Endodermal cell (in vitro differentiated cells): Measurements from ENCODE around the gene NFKBIE. TPM values are rescaled to one million over a fixed set of nuclear protein-coding genes. Genes with fewer than 3 reads are reported as not detected.

ENCODE experiments used
- DNase-seq: peaks from one replicate; pipeline ENCODE4 v3.0.0-alpha.2; 2017
- H3K27ac ChIP-seq: 2 replicates; pipeline ENCODE4 v1.5.1; 2013; ENCODE audit warnings: mild to moderate bottlenecking, low read depth, low read length, moderate library complexity
- H3K27me3 ChIP-seq: 2 replicates; pipeline ENCODE4 v1.6.1; 2013; ENCODE audit warnings: mild to moderate bottlenecking, low read length, moderate library complexity; ENCODE audit not compliant: insufficient read depth, control insufficient read depth, poor library complexity, severe bottlenecking
- H3K36me3 ChIP-seq: 2 replicates; pipeline ENCODE4 v1.7.0; 2013; ENCODE audit warnings: mild to moderate bottlenecking, low read length, moderate library complexity; ENCODE audit not compliant: control insufficient read depth, insufficient read depth
- H3K4me1 ChIP-seq: one replicate; pipeline ENCODE4 v1.7.0; 2013; ENCODE audit warnings: low read length; ENCODE audit not compliant: control insufficient read depth, insufficient read depth
- H3K4me3 ChIP-seq: 2 replicates; pipeline ENCODE4 v1.5.1; 2013; ENCODE audit warnings: mild to moderate bottlenecking, low read length, moderate library complexity
- H3K9ac ChIP-seq: 2 replicates; pipeline ENCODE4 v1.6.1; 2013; ENCODE audit warnings: mild to moderate bottlenecking, low read length, moderate library complexity; ENCODE audit not compliant: poor library complexity, severe bottlenecking; ENCODE audit errors: extremely low read depth
- H3K9me3 ChIP-seq: 2 replicates; pipeline ENCODE4 v1.6.1; 2013; ENCODE audit warnings: mild to moderate bottlenecking, low read length, moderate library complexity; ENCODE audit not compliant: control insufficient read depth
- H3K27ac Mint-ChIP-seq: 2 replicates; pipeline ENCODE4 v1.8.0; 2020; ENCODE audit warnings: mixed read lengths
- H3K27me3 Mint-ChIP-seq: 2 replicates; pipeline ENCODE4 v1.8.0; 2021; ENCODE audit warnings: mild to moderate bottlenecking, mixed read lengths; ENCODE audit not compliant: insufficient read depth
- H3K36me3 Mint-ChIP-seq: 2 replicates; pipeline ENCODE4 v1.8.0; 2020; ENCODE audit warnings: low read depth, mixed read lengths
- H3K4me1 Mint-ChIP-seq: 2 replicates; pipeline ENCODE4 v1.8.0; 2020; ENCODE audit warnings: mixed read lengths
- H3K4me3 Mint-ChIP-seq: 2 replicates; pipeline ENCODE4 v1.8.0; 2020; ENCODE audit warnings: mild to moderate bottlenecking, moderate library complexity, mixed read lengths
- H3K9me3 Mint-ChIP-seq: 2 replicates; pipeline ENCODE4 v1.8.0; 2020; ENCODE audit warnings: mild to moderate bottlenecking, mixed read lengths
- CTCF ChIP-seq: fragments of 200-600 bp; sonication (generic); conservative IDR thresholded peaks from 2 replicates; pipeline ENCODE4 v1.5.0; 2021; ENCODE audit warnings: antibody characterized with exemption, mild to moderate bottlenecking
- WGBS, 2 experiments: methylation state at CpG; one replicate each; pipeline versions ENCODE4 v1.1.5 to v1.1.7; 2013; ENCODE audit warnings: missing lambda C conversion rate in 2 of 2, mixed read lengths in 1 of 2; ENCODE audit not compliant: insufficient coverage in 1 of 2, insufficient read length in 1 of 2; 5-methylcytosine and 5-hydroxymethylcytosine counted together
- total RNA-seq, 2 donors: library from RNA; stranded (reverse); fragmentation: NEBNext Ultra II Directional in 1 of 2; extraction: Animal tissue kit (Norgen Biotek cat#: 25700) in 1 of 2; gene quantifications; 2 replicates in 1 of 2; 3 replicates in 1 of 2; pipeline ENCODE4 v1.2.1, GENCODE V29; 2021

Gene NFKBIE
- total RNA-seq, 2 donors from 2014 or later, result 8.3 to 11.0 TPM

- H3K9me3 ChIP-seq, result no peaks in the 10 kb centered on the region
- H3K27me3 Mint-ChIP-seq, result peaks cover 5% of the 10 kb centered on the region
- H3K4me1 Mint-ChIP-seq, result peaks cover 11% of the 10 kb centered on the region
- H3K9me3 Mint-ChIP-seq, result no peaks in the 10 kb centered on the region
- no peak overlapping the region for H3K4me3 Mint-ChIP-seq
- H3K27ac ChIP-seq, result no peak overlapping the region
- no peak overlapping the region for H3K9ac ChIP-seq
- DNase-seq, result peak; percentile 21
- no peak overlapping the region for H3K27ac Mint-ChIP-seq
- H3K36me3 ChIP-seq, result peaks cover 69% of the 10 kb centered on the region
- 93% methylated on average over 5 to 6 of the region's 6 CpGs for WGBS, 2 experiments
- H3K4me1 ChIP-seq, result peaks cover 10% of the 10 kb centered on the region
- H3K36me3 Mint-ChIP-seq, result peaks cover 74% of the 10 kb centered on the region
- TF ChIP-seq CTCF, result no peak
- no peaks in the 10 kb centered on the region for H3K27me3 ChIP-seq
- no peak overlapping the region for H3K4me3 ChIP-seq
These were observed 38.5 kb upstream of the NFKBIE start for GRCh38 chr6:44303842-44304241.

- Mint-ChIP-seq H3K27me3 (peaks cover 13% of the 10 kb centered on the region), H3K4me1 (peaks cover 12% of the 10 kb centered on the region), H3K4me3 (no peak overlapping the region), H3K27ac (no peak overlapping the region), H3K36me3 (peaks cover 69% of the 10 kb centered on the region), H3K9me3 (no peaks in the 10 kb centered on the region)
- Histone ChIP-seq H3K9ac (no peak overlapping the region), H3K9me3 (no peaks in the 10 kb centered on the region), H3K4me3 (no peak overlapping the region), H3K36me3 (peaks cover 69% of the 10 kb centered on the region), H3K4me1 (peaks cover 10% of the 10 kb centered on the region), H3K27ac (no peak overlapping the region), H3K27me3 (peaks cover 5% of the 10 kb centered on the region)
- no peak for TF ChIP-seq CTCF
- 81 to 84% methylated on average over 7 to 12 of the region's 12 CpGs for WGBS, 2 experiments
- DNase-seq, result no peak
These were observed 37.5 kb upstream of the NFKBIE start for GRCh38 chr6:44302856-44303255.

- Histone ChIP-seq H3K27ac (no peak overlapping the region), H3K9me3 (no peaks in the 10 kb centered on the region), H3K4me3 (no peak overlapping the region), H3K36me3 (peaks cover 64% of the 10 kb centered on the region), H3K9ac (no peak overlapping the region), H3K4me1 (peaks cover 10% of the 10 kb centered on the region), H3K27me3 (peaks cover 12% of the 10 kb centered on the region)
- Mint-ChIP-seq H3K36me3 (peaks cover 62% of the 10 kb centered on the region), H3K4me3 (no peak overlapping the region), H3K27me3 (peaks cover 18% of the 10 kb centered on the region), H3K4me1 (peaks cover 15% of the 10 kb centered on the region), H3K9me3 (no peaks in the 10 kb centered on the region), H3K27ac (no peak overlapping the region)
- no peak for TF ChIP-seq CTCF
- peak; percentile 25 for DNase-seq
- WGBS, 2 experiments, result 97 to 100% methylated on average over 8 to 14 of the region's 14 CpGs
These were observed 36.6 kb upstream of the NFKBIE start for GRCh38 chr6:44301782-44302564.
